SK-N-SH (cell line): ENCODE measurements around the gene SMG1. TPM values are rescaled to one million over a fixed set of nuclear protein-coding genes. Genes with fewer than 3 reads are reported as not detected.

Experiments
- CTCF ChIA-PET: fragments of 300-600, 350-600 bp; formaldehyde crosslinking; extraction: SDS; loops from one replicate; lab custom pipeline; 2021; lab: Yijun Ruan, JAX
- POLR2A ChIA-PET: fragments of 350-600 bp; sonication (Branson Sonifier 250); formaldehyde crosslinking; extraction: SDS; loops from one replicate; lab custom pipeline; 2020; ENCODE audit warnings: antibody characterized with exemption, inconsistent platforms; lab: Yijun Ruan, JAX
- DNase-seq: peaks from one replicate; pipeline ENCODE4 v3.0.0; 2012
- H2AFZ ChIP-seq: fragments of 200-600 bp; sonication (generic); 2 replicates; pipeline ENCODE4 v1.8.1; 2016; ENCODE audit warnings: antibody characterized with exemption, mild to moderate bottlenecking, low read depth
- H3F3A ChIP-seq: fragments of 200-600 bp; sonication (generic); replicated peaks from 2 replicates; pipeline ENCODE3; 2016; ENCODE audit warnings: antibody characterized with exemption, mild to moderate bottlenecking; ENCODE audit not compliant: insufficient read depth
- H3K27ac ChIP-seq, 2 experiments: fragments of 200-500 bp in 1 of 2; fragments of 200-600 bp in 1 of 2; sonication (Bioruptor generic) in 1 of 2; sonication (generic), shearing (Covaris generic) in 1 of 2; 2 replicates each; pipeline versions ENCODE4 v1.5.1 to v1.6.1; 2014 to 2016; ENCODE audit warnings: low read depth in 2 of 2, inconsistent platforms in 1 of 2, low read length in 1 of 2, mild to moderate bottlenecking in 1 of 2, mixed read lengths in 1 of 2
- H3K27me3 ChIP-seq: fragments of 200-600 bp; sonication (generic), shearing (Covaris generic); 2 replicates; pipeline ENCODE4 v1.6.1; 2016; ENCODE audit warnings: mixed run types; ENCODE audit not compliant: insufficient read depth
- H3K36me3 ChIP-seq, 2 experiments: fragments of 200-500 bp in 1 of 2; fragments of 200-600 bp in 1 of 2; sonication (Bioruptor generic) in 1 of 2; sonication (generic) in 1 of 2; replicated peaks in 1 of 2; 2 replicates each; pipeline versions ENCODE3 to v1.5.1; 2014 to 2016; ENCODE audit warnings: low read length in 1 of 2, mild to moderate bottlenecking in 1 of 2; ENCODE audit not compliant: insufficient read depth in 2 of 2, control insufficient read depth in 1 of 2
- H3K4me1 ChIP-seq, 2 experiments: fragments of 200-500 bp in 1 of 2; fragments of 200-600 bp in 1 of 2; sonication (Bioruptor generic) in 1 of 2; sonication (generic), shearing (Covaris generic) in 1 of 2; 2 replicates each; pipeline versions ENCODE4 v1.5.1 to v1.6.1; 2014 to 2016; ENCODE audit warnings: low read depth in 1 of 2, low read length in 1 of 2, mixed run types in 1 of 2; ENCODE audit not compliant: insufficient read depth in 2 of 2, control insufficient read depth in 1 of 2
- H3K4me2 ChIP-seq: fragments of 200-600 bp; sonication (generic), shearing (Covaris generic); 2 replicates; pipeline ENCODE4 v1.6.1; 2017; ENCODE audit warnings: mixed run types
- H3K4me3 ChIP-seq, 2 experiments: fragments of 200-500 bp in 1 of 2; fragments of 200-600 bp in 1 of 2; sonication (Bioruptor generic) in 1 of 2; sonication (generic), shearing (Covaris generic) in 1 of 2; 2 replicates each; pipeline versions ENCODE4 v1.5.1 to v1.8.1; 2014 to 2016; ENCODE audit warnings: low read depth in 2 of 2, inconsistent platforms in 1 of 2, low read length in 1 of 2, mild to moderate bottlenecking in 1 of 2, mixed read lengths in 1 of 2, moderate library complexity in 1 of 2
- H3K79me2 ChIP-seq: fragments of 200-600 bp; sonication (generic); 2 replicates; pipeline ENCODE4 v1.8.1; 2017; ENCODE audit warnings: mild to moderate bottlenecking; ENCODE audit not compliant: insufficient read depth
- H3K9ac ChIP-seq: fragments of 200-600 bp; sonication (generic); 2 replicates; pipeline ENCODE4 v1.6.1; 2017; ENCODE audit warnings: mixed run types
- H3K9me2 ChIP-seq: fragments of 200-600 bp; sonication (generic); 2 replicates; pipeline ENCODE4 v1.6.1; 2017; ENCODE audit warnings: mixed run types
- H3K9me3 ChIP-seq: fragments of 200-600 bp; sonication (generic); 2 replicates; pipeline ENCODE4 v1.6.1; 2017; ENCODE audit warnings: mixed run types, mild to moderate bottlenecking, moderate library complexity
- H4K20me1 ChIP-seq: fragments of 200-600 bp; sonication (generic); 2 replicates; pipeline ENCODE4 v1.6.1; 2017; ENCODE audit warnings: mild to moderate bottlenecking, mixed run types; ENCODE audit not compliant: insufficient read depth
- EP300 ChIP-seq, 2 experiments: IDR thresholded peaks; 2 replicates each; pipeline versions ENCODE4 v1.4.0 to v1.6.1; 2012; ENCODE audit warnings: borderline replicate concordance in 1 of 2, low read depth in 1 of 2, low read length in 1 of 2
- FOXJ3 ChIP-seq: sonication (generic); formaldehyde crosslinking; IDR thresholded peaks from 2 replicates; pipeline ENCODE4 v1.5.1; 2020; ENCODE audit warnings: mild to moderate bottlenecking, missing genetic modification reagents
- GATA2 ChIP-seq: sonication (generic); formaldehyde crosslinking; IDR thresholded peaks from 2 replicates; pipeline ENCODE4 v1.5.0; 2020; ENCODE audit warnings: mild to moderate bottlenecking, missing genetic modification reagents
- JUND ChIP-seq: IDR thresholded peaks from 2 replicates; pipeline ENCODE4 v1.4.0; 2012
- MXI1 ChIP-seq: IDR thresholded peaks from 2 replicates; pipeline ENCODE4 v1.6.1; 2012; ENCODE audit warnings: mild to moderate bottlenecking, low read depth, low read length, improper control_type of control experiment
- NFIC ChIP-seq: IDR thresholded peaks from 2 replicates; pipeline ENCODE4 v1.4.0; 2012; ENCODE audit warnings: borderline replicate concordance
- NRF1 ChIP-seq: IDR thresholded peaks from 2 replicates; pipeline ENCODE4 v1.6.1; 2012; ENCODE audit warnings: low read depth, mild to moderate bottlenecking, low read length
- POLR2AphosphoS5 ChIP-seq: IDR thresholded peaks from 2 replicates; pipeline ENCODE4 v1.6.1; 2012; ENCODE audit warnings: low read depth, low read length
- RFX5 ChIP-seq: IDR thresholded peaks from 2 replicates; pipeline ENCODE4 v1.6.1; 2012; ENCODE audit warnings: mild to moderate bottlenecking, improper control_type of control experiment, low read length
- RXRA ChIP-seq: IDR thresholded peaks from 2 replicates; pipeline ENCODE4 v1.4.0; 2012; ENCODE audit warnings: low read depth, mild to moderate bottlenecking, borderline replicate concordance
- SIN3A ChIP-seq: IDR thresholded peaks from 2 replicates; pipeline ENCODE4 v1.6.1; 2012; ENCODE audit warnings: low read depth, mild to moderate bottlenecking, low read length, moderate library complexity, borderline replicate concordance
- SMC3 ChIP-seq: IDR thresholded peaks from 2 replicates; pipeline ENCODE4 v1.6.1; 2012; ENCODE audit warnings: low read depth, low read length, improper control_type of control experiment
- TAF1 ChIP-seq: IDR thresholded peaks from 2 replicates; pipeline ENCODE4 v1.6.1; 2012; ENCODE audit warnings: low read depth, mild to moderate bottlenecking, low read length, moderate library complexity, borderline replicate concordance
- TEAD4 ChIP-seq: IDR thresholded peaks from 2 replicates; pipeline ENCODE4 v1.4.0; 2012; ENCODE audit warnings: mild to moderate bottlenecking, borderline replicate concordance; ENCODE audit not compliant: insufficient read depth
- YY1 ChIP-seq: IDR thresholded peaks from 2 replicates; pipeline ENCODE4 v1.4.0; 2012; ENCODE audit warnings: low read depth, mild to moderate bottlenecking
- WGBS: methylation state at CpG from one replicate; pipeline ENCODE4 v1.1.6; 2017; ENCODE audit warnings: low lambda C conversion rate; 5-methylcytosine and 5-hydroxymethylcytosine counted together
- polyA plus RNA-seq, 3 experiments: library from polyadenylated mRNA; depleted of rRNA; stranded (reverse); fragments of >200 nt; gene quantifications; 2 replicates each; pipeline ENCODE4 v1.2.3, GENCODE V29; 2012
- TF ChIP-seq, protein P1 (sequence below): IDR thresholded peaks from 2 replicates; pipeline ENCODE4; 2012
- TF ChIP-seq, protein P2 (sequence below): IDR thresholded peaks from 2 replicates; pipeline ENCODE4 v1.4.0; 2012; ENCODE audit warnings: low read depth
- TF ChIP-seq, protein P3 (sequence below): fragments of 150-350 bp; IDR thresholded peaks from 2 replicates; pipeline ENCODE4 v1.6.1; 2016; ENCODE audit warnings: mild to moderate bottlenecking, low read depth, low read length
- TF ChIP-seq, protein P4 (sequence below): fragments of 150-350 bp; IDR thresholded peaks from 2 replicates; pipeline ENCODE4 v1.6.1; 2017; ENCODE audit warnings: antibody characterized with exemption, low read length, low read depth, borderline replicate concordance

Gene SMG1
- polyA plus RNA-seq, 1 of the 3 experiments (the other 2 are of a cell fraction), result 11.2 TPM

DNA sequence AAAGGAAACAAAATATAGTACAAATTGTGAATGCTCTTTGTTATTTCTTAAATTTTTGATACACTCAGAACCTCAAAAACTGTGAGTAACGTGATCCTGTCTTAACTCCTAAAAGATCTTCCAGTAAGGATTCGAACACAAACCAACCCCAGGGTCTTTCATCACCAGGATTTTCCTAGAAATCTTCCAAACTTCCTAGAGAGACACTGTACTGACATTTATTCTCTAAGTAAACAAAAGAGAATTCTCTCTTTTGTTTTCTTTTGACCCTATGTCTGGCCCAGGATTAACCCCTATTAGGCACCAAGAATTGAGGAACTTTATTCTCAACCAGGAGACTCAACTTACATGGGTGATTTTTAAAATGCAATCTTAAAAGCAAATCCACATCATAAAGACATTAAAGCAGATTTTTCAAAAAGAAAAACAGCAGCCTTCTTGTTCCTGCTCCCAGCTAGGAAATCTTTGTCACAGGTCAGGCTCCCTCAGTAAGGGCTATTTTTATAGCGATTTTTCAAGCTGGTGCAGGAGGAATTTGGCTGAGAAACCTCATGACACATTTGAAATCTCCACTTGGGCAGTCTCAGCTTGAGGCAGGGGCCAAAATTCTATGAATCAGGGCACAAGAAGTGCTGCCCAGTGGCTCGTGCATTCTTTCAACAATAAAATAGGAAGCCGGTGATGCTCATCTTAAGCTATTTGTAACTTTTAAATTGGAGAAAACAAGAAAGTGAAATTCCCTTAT, 6.2 kb upstream of the SMG1 start:
- Histone ChIP-seq H3F3A (peaks cover 11% of the 10 kb centered on the region), H3K27me3 (no peaks in the 10 kb centered on the region), H4K20me1 (no peaks in the 10 kb centered on the region), H3K9me2 (no peaks in the 10 kb centered on the region), H2AFZ (peak overlapping the region; percentile 16; the same call in 1 of the 2 replicates), H3K9ac (no peak overlapping the region), H3K9me3 (no peaks in the 10 kb centered on the region), H3K4me2 (peak overlapping the region; percentile 21; the same call in 1 of the 2 replicates), H3K4me1 (no peaks in the 10 kb centered on the region), H3K79me2 (no peaks in the 10 kb centered on the region), H3K27ac (peak overlapping the region in 1 of 2 experiments; percentile 42; a peak in 2 of 4 replicates), H3K36me3 (no peaks in the 10 kb centered on the region), H3K4me3 (peak overlapping the region in 1 of 2 experiments; percentile 2; a peak in 1 of 4 replicates)
- TF ChIP-seq TEAD4, result 0 out of 2 replicates have a peak, but pooled peaks have one; percentile 19
- TF ChIP-seq, protein P1, sequence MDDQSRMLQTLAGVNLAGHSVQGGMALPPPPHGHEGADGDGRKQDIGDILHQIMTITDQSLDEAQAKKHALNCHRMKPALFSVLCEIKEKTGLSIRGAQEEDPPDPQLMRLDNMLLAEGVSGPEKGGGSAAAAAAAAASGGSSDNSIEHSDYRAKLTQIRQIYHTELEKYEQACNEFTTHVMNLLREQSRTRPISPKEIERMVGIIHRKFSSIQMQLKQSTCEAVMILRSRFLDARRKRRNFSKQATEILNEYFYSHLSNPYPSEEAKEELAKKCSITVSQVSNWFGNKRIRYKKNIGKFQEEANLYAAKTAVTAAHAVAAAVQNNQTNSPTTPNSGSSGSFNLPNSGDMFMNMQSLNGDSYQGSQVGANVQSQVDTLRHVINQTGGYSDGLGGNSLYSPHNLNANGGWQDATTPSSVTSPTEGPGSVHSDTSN, result no peak
- TF ChIP-seq, protein P2, sequence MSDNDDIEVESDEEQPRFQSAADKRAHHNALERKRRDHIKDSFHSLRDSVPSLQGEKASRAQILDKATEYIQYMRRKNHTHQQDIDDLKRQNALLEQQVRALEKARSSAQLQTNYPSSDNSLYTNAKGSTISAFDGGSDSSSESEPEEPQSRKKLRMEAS, result no peak
- WGBS, result 53% methylated on average over 5 of the region's 5 CpGs
- POLR2A ChIA-PET, result interaction anchor here (0.8 kb wide), 1 partner anchor 131 kb away, joined by 4 read pairs; the partner anchor contains the start of gene ARL6IP1
- DNase-seq, result no peak
- CTCF ChIA-PET, result no interaction called here

DNA sequence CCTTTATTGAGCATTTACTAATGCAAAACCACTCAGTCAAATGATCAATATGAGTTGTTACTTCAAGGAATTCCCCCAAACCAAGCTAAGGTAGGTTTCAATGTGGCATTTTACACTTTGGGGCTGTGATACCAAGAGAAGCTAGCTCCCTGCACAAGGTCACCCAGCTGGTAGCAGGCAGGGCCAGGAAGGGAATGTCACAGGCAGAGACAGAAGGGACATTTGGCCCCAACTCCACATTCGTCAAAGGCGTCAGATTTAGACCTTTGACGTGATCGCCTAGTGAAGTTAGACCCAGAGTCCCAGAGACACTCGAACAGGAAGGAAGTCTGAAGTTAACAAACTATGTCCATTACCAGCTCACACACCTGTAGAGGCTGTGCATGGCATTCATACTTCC, 5.5 kb upstream of the SMG1 start:
- TF ChIP-seq RXRA (no peak), MXI1 (no peak), NFIC (no peak), SIN3A (no peak), FOXJ3 (CRISPR knock-in tag) (no peak), EP300 (IDR thresholded peaks at IDR 0.05; ENCODE audit: borderline replicate concordance in 1 of 2, low read depth in 1 of 2, low read length in 1 of 2) (no peak), YY1 (no peak), TAF1 (no peak), RFX5 (no peak), POLR2AphosphoS5 (no peak), GATA2 (no peak), JUND (no peak), SMC3 (no peak), NRF1 (no peak)
- TF ChIP-seq, protein P2, result no peak
- TF ChIP-seq, protein P3, sequence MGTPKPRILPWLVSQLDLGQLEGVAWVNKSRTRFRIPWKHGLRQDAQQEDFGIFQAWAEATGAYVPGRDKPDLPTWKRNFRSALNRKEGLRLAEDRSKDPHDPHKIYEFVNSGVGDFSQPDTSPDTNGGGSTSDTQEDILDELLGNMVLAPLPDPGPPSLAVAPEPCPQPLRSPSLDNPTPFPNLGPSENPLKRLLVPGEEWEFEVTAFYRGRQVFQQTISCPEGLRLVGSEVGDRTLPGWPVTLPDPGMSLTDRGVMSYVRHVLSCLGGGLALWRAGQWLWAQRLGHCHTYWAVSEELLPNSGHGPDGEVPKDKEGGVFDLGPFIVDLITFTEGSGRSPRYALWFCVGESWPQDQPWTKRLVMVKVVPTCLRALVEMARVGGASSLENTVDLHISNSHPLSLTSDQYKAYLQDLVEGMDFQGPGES, result no peak
- TF ChIP-seq, protein P1, result no peak
- TF ChIP-seq, protein P4, sequence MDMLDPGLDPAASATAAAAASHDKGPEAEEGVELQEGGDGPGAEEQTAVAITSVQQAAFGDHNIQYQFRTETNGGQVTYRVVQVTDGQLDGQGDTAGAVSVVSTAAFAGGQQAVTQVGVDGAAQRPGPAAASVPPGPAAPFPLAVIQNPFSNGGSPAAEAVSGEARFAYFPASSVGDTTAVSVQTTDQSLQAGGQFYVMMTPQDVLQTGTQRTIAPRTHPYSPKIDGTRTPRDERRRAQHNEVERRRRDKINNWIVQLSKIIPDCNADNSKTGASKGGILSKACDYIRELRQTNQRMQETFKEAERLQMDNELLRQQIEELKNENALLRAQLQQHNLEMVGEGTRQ, result no peak
- POLR2A ChIA-PET, result no interaction called here
- H3F3A ChIP-seq, result peaks cover 11% of the 10 kb centered on the region
- H3K4me1 ChIP-seq, result no peaks in the 10 kb centered on the region; a peak in 1 of 4 replicates
- WGBS, result 90% methylated on average over 5 of the region's 5 CpGs
- H2AFZ ChIP-seq, result no peak overlapping the region
- DNase-seq, result no peak
- no peaks in the 10 kb centered on the region for H3K9me3 ChIP-seq
- H3K4me2 ChIP-seq, result no peak overlapping the region
- no peaks in the 10 kb centered on the region for H3K36me3 ChIP-seq
- H3K27me3 ChIP-seq, result no peaks in the 10 kb centered on the region
- no peak overlapping the region for H3K4me3 ChIP-seq
- no peaks in the 10 kb centered on the region for H3K79me2 ChIP-seq
- no peak overlapping the region for H3K27ac ChIP-seq
- CTCF ChIA-PET, result no interaction called here
- H3K9ac ChIP-seq, result no peak overlapping the region
- H4K20me1 ChIP-seq, result no peaks in the 10 kb centered on the region
- H3K9me2 ChIP-seq, result no peaks in the 10 kb centered on the region
